Astrocyte (in vitro differentiated cells and primary cell): ENCODE measurements around the gene ARAP1. TPM values are rescaled to one million over a fixed set of nuclear protein-coding genes. Genes with fewer than 3 reads are reported as not detected.

Source experiments
- DNase-seq: peaks from one replicate; pipeline ENCODE4 v3.0.0-alpha.2; 2010; ENCODE audit warnings: low read depth
- FAIRE-seq: peaks from 2 replicates; lab custom pipeline; 2011; peaks lifted over from hg19 to GRCh38; lab: Jason Lieb, UNC
- H2AFZ ChIP-seq: 2 replicates; pipeline ENCODE4 v1.6.0; 2012; ENCODE audit warnings: low read depth, low read length, inconsistent platforms
- H3K27ac ChIP-seq: 2 replicates; pipeline ENCODE4 v1.5.1; 2011; ENCODE audit warnings: low read depth, low read length, inconsistent platforms
- H3K27me3 ChIP-seq: 2 replicates; pipeline ENCODE4 v1.6.0; 2011; ENCODE audit warnings: low read length, inconsistent platforms; ENCODE audit not compliant: insufficient read depth
- H3K36me3 ChIP-seq: 2 replicates; pipeline ENCODE4 v1.5.1; 2011; ENCODE audit warnings: low read length, inconsistent platforms; ENCODE audit not compliant: insufficient read depth
- H3K4me1 ChIP-seq: 2 replicates; pipeline ENCODE4 v1.5.1; 2011; ENCODE audit warnings: low read length, inconsistent platforms; ENCODE audit not compliant: insufficient read depth
- H3K4me2 ChIP-seq: 2 replicates; pipeline ENCODE4 v1.6.0; 2012; ENCODE audit warnings: low read length, inconsistent platforms
- H3K4me3 ChIP-seq: 2 replicates; pipeline ENCODE4 v1.5.1; 2011; ENCODE audit warnings: low read depth, mild to moderate bottlenecking, low read length, inconsistent platforms; ENCODE audit not compliant: insufficient read depth
- H3K79me2 ChIP-seq: 2 replicates; pipeline ENCODE4 v1.6.0; 2012; ENCODE audit warnings: mild to moderate bottlenecking, low read length, inconsistent platforms; ENCODE audit not compliant: insufficient read depth
- H3K9ac ChIP-seq: 2 replicates; pipeline ENCODE4 v1.6.0; 2012; ENCODE audit warnings: mild to moderate bottlenecking, low read length, inconsistent platforms
- H3K9me3 ChIP-seq: 2 replicates; pipeline ENCODE4 v1.5.1; 2012; ENCODE audit warnings: low read depth, mild to moderate bottlenecking, low read length, inconsistent platforms; ENCODE audit not compliant: insufficient read depth
- H4K20me1 ChIP-seq: 2 replicates; pipeline ENCODE4 v1.6.0; 2012; ENCODE audit warnings: low read length, inconsistent platforms; ENCODE audit not compliant: insufficient read depth
- H3K27ac Mint-ChIP-seq: one replicate; pipeline ENCODE4 v1.8.0; 2021; ENCODE audit warnings: mild to moderate bottlenecking, mixed read lengths; ENCODE audit not compliant: unreplicated experiment
- H3K27me3 Mint-ChIP-seq: one replicate; pipeline ENCODE4 v1.8.0; 2021; ENCODE audit warnings: low read depth, mixed read lengths; ENCODE audit not compliant: unreplicated experiment
- H3K36me3 Mint-ChIP-seq: one replicate; pipeline ENCODE4 v1.8.0; 2021; ENCODE audit warnings: low read depth, mixed read lengths; ENCODE audit not compliant: unreplicated experiment
- H3K4me1 Mint-ChIP-seq: one replicate; pipeline ENCODE4 v1.8.0; 2021; ENCODE audit warnings: low read depth, mixed read lengths; ENCODE audit not compliant: unreplicated experiment
- H3K4me3 Mint-ChIP-seq: one replicate; pipeline ENCODE4 v1.8.0; 2021; ENCODE audit warnings: mild to moderate bottlenecking, moderate library complexity, mixed read lengths; ENCODE audit not compliant: unreplicated experiment
- H3K9me3 Mint-ChIP-seq: one replicate; pipeline ENCODE4 v1.8.0; 2021; ENCODE audit warnings: mild to moderate bottlenecking, mixed read lengths; ENCODE audit not compliant: unreplicated experiment
- EZH2 ChIP-seq: IDR thresholded peaks from 2 replicates; pipeline ENCODE4 v1.6.1; 2012; ENCODE audit warnings: mild to moderate bottlenecking, low read length, inconsistent platforms; ENCODE audit not compliant: insufficient read depth
- total RNA-seq: library from RNA; stranded (reverse); gene quantifications from 2 replicates; pipeline ENCODE4 v1.2.1, GENCODE V29; 2021
- TF ChIP-seq, protein P1 (sequence below): IDR thresholded peaks from 2 replicates; pipeline ENCODE4 v1.5.1; 2011; ENCODE audit warnings: low read depth, mild to moderate bottlenecking, inconsistent platforms, low read length, moderate library complexity; ENCODE audit not compliant: insufficient read depth

The ARAP1 gene
- total RNA-seq, 1 donor from 2014 or later: 31.9 TPM

DNA sequence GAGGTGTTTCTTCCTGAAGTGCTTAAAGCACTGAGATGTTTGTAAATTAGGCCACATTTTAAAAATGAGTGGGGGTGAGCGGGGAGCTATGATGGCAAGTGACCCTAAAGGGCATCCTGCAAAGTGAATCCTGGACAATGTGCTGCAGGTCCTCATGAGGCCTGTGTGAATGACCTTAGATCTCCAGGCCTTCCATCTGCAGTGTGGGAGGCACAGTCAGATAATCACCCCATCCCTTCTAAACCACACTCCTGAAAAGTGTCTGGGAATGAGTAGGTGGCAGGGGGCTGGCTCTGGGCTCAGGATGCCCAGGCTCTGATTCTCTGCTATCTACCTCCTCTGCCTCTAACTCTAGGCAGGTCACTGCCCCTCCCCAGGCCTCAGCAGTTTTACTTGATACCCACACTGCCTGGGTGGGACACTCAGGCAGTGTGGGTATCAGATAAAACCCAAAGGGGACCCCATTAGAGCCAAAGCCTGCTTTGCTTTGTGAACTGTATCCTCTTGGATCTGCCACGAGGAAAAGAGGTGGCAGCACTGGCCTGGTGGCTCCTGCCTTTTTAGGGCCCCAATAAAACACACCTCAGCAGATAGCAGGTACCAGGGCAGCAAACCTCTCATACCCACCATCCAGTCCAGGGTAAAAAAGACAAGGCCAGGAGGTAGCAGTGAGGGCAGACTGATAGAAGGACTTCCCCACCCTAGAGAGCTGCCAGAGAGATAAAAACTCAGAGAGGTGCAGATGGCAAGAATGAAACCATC, 31.1 kb upstream of the ARAP1 start:
- peaks cover 5% of the 10 kb centered on the region for H3K27me3 Mint-ChIP-seq
- FAIRE-seq (no peak), DNase-seq (no peak)
- H3K36me3 Mint-ChIP-seq: peaks cover 3% of the 10 kb centered on the region
- Histone ChIP-seq H2AFZ (no peak overlapping the region), H3K4me1 (no peaks in the 10 kb centered on the region), H3K4me2 (no peak overlapping the region), H3K4me3 (no peak overlapping the region), H3K36me3 (no peaks in the 10 kb centered on the region), H3K79me2 (no peaks in the 10 kb centered on the region), H3K9ac (no peak overlapping the region), H4K20me1 (peaks cover 8% of the 10 kb centered on the region), H3K27ac (no peak overlapping the region), H3K27me3 (no peaks in the 10 kb centered on the region), H3K9me3 (no peaks in the 10 kb centered on the region)
- TF ChIP-seq, protein P1, sequence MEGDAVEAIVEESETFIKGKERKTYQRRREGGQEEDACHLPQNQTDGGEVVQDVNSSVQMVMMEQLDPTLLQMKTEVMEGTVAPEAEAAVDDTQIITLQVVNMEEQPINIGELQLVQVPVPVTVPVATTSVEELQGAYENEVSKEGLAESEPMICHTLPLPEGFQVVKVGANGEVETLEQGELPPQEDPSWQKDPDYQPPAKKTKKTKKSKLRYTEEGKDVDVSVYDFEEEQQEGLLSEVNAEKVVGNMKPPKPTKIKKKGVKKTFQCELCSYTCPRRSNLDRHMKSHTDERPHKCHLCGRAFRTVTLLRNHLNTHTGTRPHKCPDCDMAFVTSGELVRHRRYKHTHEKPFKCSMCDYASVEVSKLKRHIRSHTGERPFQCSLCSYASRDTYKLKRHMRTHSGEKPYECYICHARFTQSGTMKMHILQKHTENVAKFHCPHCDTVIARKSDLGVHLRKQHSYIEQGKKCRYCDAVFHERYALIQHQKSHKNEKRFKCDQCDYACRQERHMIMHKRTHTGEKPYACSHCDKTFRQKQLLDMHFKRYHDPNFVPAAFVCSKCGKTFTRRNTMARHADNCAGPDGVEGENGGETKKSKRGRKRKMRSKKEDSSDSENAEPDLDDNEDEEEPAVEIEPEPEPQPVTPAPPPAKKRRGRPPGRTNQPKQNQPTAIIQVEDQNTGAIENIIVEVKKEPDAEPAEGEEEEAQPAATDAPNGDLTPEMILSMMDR: no peak
- TF ChIP-seq EZH2: no peak
- no peaks in the 10 kb centered on the region for H3K9me3 Mint-ChIP-seq
- H3K27ac Mint-ChIP-seq: no peak overlapping the region
- H3K4me1 Mint-ChIP-seq: peaks cover 12% of the 10 kb centered on the region
- H3K4me3 Mint-ChIP-seq: no peak overlapping the region

DNA sequence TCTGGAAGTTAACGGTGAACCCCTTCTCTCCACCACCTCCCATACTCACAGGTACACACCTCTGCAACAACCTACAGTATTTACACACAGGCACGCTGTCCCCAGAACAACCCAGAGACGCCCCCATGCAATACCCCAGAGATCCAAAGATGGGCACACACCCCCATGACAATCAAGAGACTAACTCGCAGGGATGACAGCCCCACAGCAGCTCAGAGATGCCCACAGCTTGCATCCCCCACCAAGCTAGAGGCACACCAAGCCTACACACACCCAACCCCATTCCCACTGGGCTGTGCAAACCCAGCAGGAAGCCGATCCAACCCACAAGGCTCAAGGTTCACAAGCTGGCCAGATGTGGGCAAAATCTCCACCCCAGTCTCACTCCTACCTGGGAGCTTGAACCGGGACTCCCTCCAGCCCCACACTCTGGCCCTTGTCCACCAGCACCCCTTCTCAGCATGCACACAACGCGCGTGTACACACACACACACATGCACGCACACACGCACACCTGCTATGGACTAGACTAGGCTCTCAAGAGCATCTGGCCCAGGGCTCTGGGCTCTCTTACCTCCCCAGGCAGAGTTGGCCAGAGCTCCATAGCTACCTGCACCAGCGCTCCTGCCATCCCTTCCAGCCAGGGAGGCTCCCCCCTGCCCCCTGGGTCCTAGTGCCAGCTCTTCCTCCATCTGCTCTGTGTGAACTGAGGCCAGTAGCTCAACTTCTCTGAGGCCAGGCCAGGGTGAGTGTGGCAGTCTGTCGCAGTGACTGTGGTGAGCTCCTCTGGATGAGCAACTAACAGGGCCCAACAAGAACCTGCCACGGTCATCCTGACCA, 30.1 kb upstream of the ARAP1 start:
- H3K4me2 ChIP-seq: peak overlapping the region; percentile 73
- peak overlapping the region; percentile 83 for H3K4me3 Mint-ChIP-seq

More for the DNA sequence above, 30.1 kb upstream of the ARAP1 start:
- Histone ChIP-seq H4K20me1 (peaks cover 8% of the 10 kb centered on the region), H3K36me3 (no peaks in the 10 kb centered on the region), H3K4me1 (no peaks in the 10 kb centered on the region), H3K27me3 (no peaks in the 10 kb centered on the region), H3K79me2 (no peaks in the 10 kb centered on the region), H2AFZ (no peak overlapping the region), H3K27ac (no peak overlapping the region), H3K9me3 (no peaks in the 10 kb centered on the region), H3K4me3 (peak overlapping the region; percentile 10), H3K9ac (no peak overlapping the region)
- Mint-ChIP-seq H3K9me3 (no peaks in the 10 kb centered on the region), H3K27me3 (peaks cover 5% of the 10 kb centered on the region), H3K4me1 (peaks cover 12% of the 10 kb centered on the region), H3K36me3 (peaks cover 3% of the 10 kb centered on the region), H3K27ac (no peak overlapping the region)
- TF ChIP-seq, protein P1: no peak
- no peak for TF ChIP-seq EZH2
- no peak for FAIRE-seq
- no peak for DNase-seq
